GM23248 (cell line): ENCODE measurements around the gene ELOB. TPM values are rescaled to one million over a fixed set of nuclear protein-coding genes. Genes with fewer than 3 reads are reported as not detected.

Experiments used
- DNase-seq: peaks from one replicate; pipeline ENCODE4 v3.0.0-alpha.2; 2015
- H2AFZ ChIP-seq: fragments of 200-600 bp; sonication (generic); 2 replicates; pipeline ENCODE4 v1.6.1; 2016; ENCODE audit warnings: antibody characterized with exemption
- H3F3A ChIP-seq: fragments of 200-600 bp; sonication (generic); 2 replicates; pipeline ENCODE4 v1.6.1; 2016; ENCODE audit warnings: mild to moderate bottlenecking, antibody characterized with exemption, mixed run types; ENCODE audit not compliant: insufficient read depth
- H3K27ac ChIP-seq: fragments of 200-600 bp; sonication (generic); 2 replicates; pipeline ENCODE4 v1.5.1; 2016; ENCODE audit warnings: mild to moderate bottlenecking
- H3K27me3 ChIP-seq: fragments of 200-600 bp; sonication (generic); replicated peaks from 2 replicates; pipeline ENCODE4 v1.6.1; 2016; ENCODE audit warnings: mild to moderate bottlenecking; ENCODE audit not compliant: insufficient read depth
- H3K36me3 ChIP-seq: fragments of 200-600 bp; sonication (generic); 2 replicates; pipeline ENCODE4 v1.6.1; 2016; ENCODE audit warnings: low read depth, mild to moderate bottlenecking
- H3K4me1 ChIP-seq: fragments of 200-600 bp; sonication (generic); 2 replicates; pipeline ENCODE4 v1.6.1; 2016; ENCODE audit warnings: mild to moderate bottlenecking; ENCODE audit not compliant: insufficient read depth
- H3K4me2 ChIP-seq: fragments of 200-600 bp; sonication (generic); one replicate; pipeline ENCODE4 v1.6.1; 2016; ENCODE audit warnings: mild to moderate bottlenecking; ENCODE audit not compliant: unreplicated experiment
- H3K4me3 ChIP-seq: fragments of 200-600 bp; sonication (generic); 2 replicates; pipeline ENCODE4 v1.5.1; 2016; ENCODE audit warnings: mild to moderate bottlenecking
- H3K79me2 ChIP-seq: fragments of 200-600 bp; sonication (generic); 2 replicates; pipeline ENCODE4 v1.6.1; 2016; ENCODE audit warnings: mild to moderate bottlenecking; ENCODE audit not compliant: insufficient read depth
- H3K9ac ChIP-seq: fragments of 200-600 bp; sonication (generic); 2 replicates; pipeline ENCODE4 v1.6.1; 2016; ENCODE audit warnings: mild to moderate bottlenecking
- H3K9me2 ChIP-seq: fragments of 200-600 bp; sonication (generic); 2 replicates; pipeline ENCODE4 v1.6.1; 2016; ENCODE audit warnings: mixed run types, mild to moderate bottlenecking, moderate library complexity; ENCODE audit not compliant: insufficient read depth
- H3K9me3 ChIP-seq: fragments of 200-600 bp; sonication (generic); one replicate; pipeline ENCODE4 v1.6.1; 2017; ENCODE audit warnings: low read depth
- H4K20me1 ChIP-seq: fragments of 200-600 bp; sonication (generic); 2 replicates; pipeline ENCODE4 v1.6.0; 2016; ENCODE audit not compliant: insufficient read depth
- EZH2 ChIP-seq: fragments of 200-600 bp; sonication (generic); IDR thresholded peaks from 2 replicates; pipeline ENCODE4 v1.6.1; 2018; ENCODE audit warnings: antibody characterized with exemption, mild to moderate bottlenecking; ENCODE audit not compliant: insufficient read depth, poor library complexity, severe bottlenecking
- EZH2phosphoT487 ChIP-seq: fragments of 200-600 bp; sonication (generic); IDR thresholded peaks from 2 replicates; pipeline ENCODE4 v1.6.1; 2018; ENCODE audit warnings: antibody characterized with exemption, moderate library complexity, mild to moderate bottlenecking, low read depth; ENCODE audit not compliant: insufficient read depth
- WGBS, 2 experiments: methylation state at CpG; one replicate each; pipeline ENCODE4 v1.1.6; 2015 to 2017; ENCODE audit warnings: low lambda C conversion rate in 2 of 2, low coverage in 1 of 2; ENCODE audit errors: missing lambda C conversion rate in 2 of 2; 5-methylcytosine and 5-hydroxymethylcytosine counted together
- in situ Hi-C: fragments of 300-500 bp; cut with MboI; formaldehyde crosslinking; loops from 2 replicates; pipeline ENCODE4 v1.15.0; 2020
- polyA plus RNA-seq: library from polyadenylated mRNA; unstranded; fragments of >200 nt; fragmentation: Nextera tagmentation; extraction: Ambion mirVana; gene quantifications from 2 replicates; pipeline ENCODE4 v1.2.1, GENCODE V29; 2016
- total RNA-seq: library from RNA; depleted of rRNA; stranded (reverse); fragments of >200 nt; shearing (Covaris generic); gene quantifications from 2 replicates; pipeline ENCODE4 v1.2.3, GENCODE V29; 2014

ELOB gene
- total and polyA plus RNA-seq, 2 experiments from 2014 or later: 320 to 565 TPM

DNA sequence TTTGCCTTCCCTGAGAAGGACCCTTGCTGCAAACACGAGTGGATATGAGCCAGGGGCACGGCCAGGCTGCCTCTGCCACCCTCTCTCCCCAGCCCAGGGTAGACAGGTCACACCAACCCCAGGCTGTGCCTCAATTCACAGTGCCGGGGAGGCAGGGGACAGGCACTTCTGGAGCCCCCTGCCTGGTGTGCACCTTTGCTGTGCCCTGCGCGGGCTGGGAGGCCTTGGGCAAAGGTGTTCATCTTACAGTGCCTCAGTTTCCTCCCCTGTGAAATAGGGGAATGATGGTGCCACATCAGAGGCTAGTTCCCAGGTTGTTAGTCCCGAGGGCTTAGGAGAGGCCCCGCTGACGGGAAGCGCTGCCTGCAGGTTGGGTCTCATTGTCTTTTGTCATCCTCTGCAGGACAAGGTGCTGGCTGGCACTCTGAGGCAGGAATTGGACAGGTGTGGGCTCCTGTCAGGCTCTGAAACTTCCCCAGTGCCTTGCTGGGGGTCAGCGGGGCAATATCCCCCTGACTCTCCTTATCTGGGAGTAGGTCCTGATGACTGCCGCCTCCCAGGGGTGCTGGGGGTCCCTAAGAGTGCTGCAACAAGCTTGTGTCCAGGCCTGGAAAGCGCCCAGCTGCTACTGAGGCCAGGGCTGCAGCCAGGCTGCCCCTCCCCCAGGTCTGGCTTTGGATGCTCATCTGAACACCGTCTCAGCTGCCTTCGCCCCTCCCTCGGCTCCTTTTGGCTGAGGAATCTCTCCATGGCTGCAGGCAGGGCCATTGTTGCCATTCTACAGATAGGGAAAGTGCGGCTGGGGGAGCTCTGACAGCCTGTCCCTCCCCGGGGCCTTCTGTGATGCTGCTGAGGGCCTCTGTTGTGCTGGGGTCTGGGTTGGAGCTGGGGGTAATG is 43.1 kb upstream of the ELOB start:
- no peak overlapping the region for H3K9ac ChIP-seq
- H3K4me2 ChIP-seq: no peak overlapping the region
- in situ Hi-C loops: no loop called here
- H2AFZ ChIP-seq: no peak overlapping the region
- no peak for DNase-seq
- H3K79me2 ChIP-seq: no peaks in the 10 kb centered on the region
- TF ChIP-seq EZH2: no peak
- TF ChIP-seq EZH2phosphoT487: no peak
- H3K36me3 ChIP-seq: no peaks in the 10 kb centered on the region
- H3K4me3 ChIP-seq: no peak overlapping the region
- H3K4me1 ChIP-seq: no peaks in the 10 kb centered on the region
- WGBS, 2 experiments: 51 to 61% methylated on average over 16 to 17 of the region's 17 CpGs
- no peaks in the 10 kb centered on the region for H3K9me3 ChIP-seq
- H3K27ac ChIP-seq: no peak overlapping the region
- no peaks in the 10 kb centered on the region for H4K20me1 ChIP-seq
- H3F3A ChIP-seq: no peaks in the 10 kb centered on the region; the same call in 1 of the 2 replicates
- no peaks in the 10 kb centered on the region for H3K9me2 ChIP-seq
- H3K27me3 ChIP-seq: peaks cover 49% of the 10 kb centered on the region

DNA sequence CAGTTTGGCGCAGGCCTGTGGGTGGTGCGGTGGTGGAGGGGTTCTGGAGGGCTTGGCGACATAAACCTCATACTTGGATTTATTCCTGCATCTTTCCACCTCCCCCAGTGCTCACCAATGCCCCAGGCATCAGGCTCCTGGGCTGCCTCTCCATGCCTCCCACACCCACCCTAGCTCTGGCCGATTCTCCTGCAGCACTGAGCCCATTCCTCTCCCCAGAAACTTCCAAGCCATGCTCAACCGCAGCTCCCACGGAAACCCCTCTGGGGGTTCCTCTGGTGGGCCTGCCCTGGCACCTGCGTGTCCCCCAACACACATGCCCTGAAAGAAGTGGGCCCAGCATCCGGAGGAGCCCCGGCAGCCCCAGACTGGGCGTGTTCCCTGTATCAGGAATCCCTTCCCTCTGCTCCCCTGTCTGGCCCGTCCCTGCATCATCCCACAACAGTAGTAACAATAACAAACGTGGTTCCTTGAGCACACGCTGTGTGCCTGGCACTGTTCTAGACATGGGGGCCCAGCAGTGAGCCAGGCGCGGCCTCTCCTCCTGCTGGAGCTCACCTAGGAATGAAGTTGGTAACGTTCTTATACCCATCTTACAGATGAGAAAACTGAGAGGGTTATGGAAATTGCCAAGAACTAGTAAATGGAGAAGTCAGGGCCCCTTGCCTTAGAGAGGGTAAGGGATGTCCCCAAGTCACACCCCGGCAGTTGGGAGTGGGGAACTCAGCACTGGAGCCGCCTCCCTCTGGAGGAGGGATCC is 42.3 kb upstream of the ELOB start:
- Histone ChIP-seq H3K9me2 (no peaks in the 10 kb centered on the region), H2AFZ (no peak overlapping the region), H3K4me2 (no peak overlapping the region), H3K79me2 (no peaks in the 10 kb centered on the region), H3K4me1 (no peaks in the 10 kb centered on the region), H3K27me3 (peaks cover 51% of the 10 kb centered on the region), H3K4me3 (no peak overlapping the region), H4K20me1 (no peaks in the 10 kb centered on the region), H3K9ac (no peak overlapping the region), H3F3A (no peaks in the 10 kb centered on the region; the same call in 1 of the 2 replicates), H3K9me3 (no peaks in the 10 kb centered on the region), H3K36me3 (no peaks in the 10 kb centered on the region), H3K27ac (no peak overlapping the region)
- in situ Hi-C loops: no loop called here
- WGBS, 2 experiments: 65 to 67% methylated on average over 18 of the region's 18 CpGs
- no peak for TF ChIP-seq EZH2
- no peak for TF ChIP-seq EZH2phosphoT487
- DNase-seq: no peak

DNA sequence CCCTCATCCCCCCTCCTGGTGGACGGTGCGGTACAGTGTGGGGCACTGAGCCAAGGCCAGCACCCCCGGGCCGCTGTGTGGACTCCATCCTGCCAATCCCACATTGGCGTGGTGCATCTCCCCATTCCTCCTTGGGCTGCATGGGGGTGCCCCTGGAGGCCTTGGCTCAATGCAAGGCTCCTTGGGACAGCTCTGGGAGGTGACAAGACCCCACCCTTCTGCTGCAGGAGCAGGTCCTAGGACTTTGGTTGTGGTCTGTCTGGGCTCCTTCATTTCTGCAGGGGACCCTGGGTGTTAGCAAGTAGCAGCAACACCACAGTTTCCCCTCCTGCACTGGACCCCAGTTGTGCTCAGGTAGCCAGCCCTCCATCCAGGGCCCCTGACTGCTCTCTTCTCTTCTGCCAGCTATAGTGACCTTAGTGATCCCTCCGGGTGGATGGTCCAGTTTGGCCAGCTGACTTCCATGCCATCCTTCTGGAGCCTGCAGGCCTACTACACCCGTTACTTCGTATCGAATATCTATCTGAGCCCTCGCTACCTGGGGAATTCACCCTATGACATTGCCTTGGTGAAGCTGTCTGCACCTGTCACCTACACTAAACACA is 41.3 kb upstream of the ELOB start:
- no peak for DNase-seq
- H2AFZ ChIP-seq: no peak overlapping the region
- H3F3A ChIP-seq: no peaks in the 10 kb centered on the region; the same call in 1 of the 2 replicates
- WGBS, 2 experiments: 37 to 54% methylated on average over 10 of the region's 10 CpGs
- TF ChIP-seq EZH2 (no peak), EZH2phosphoT487 (no peak)
- no peaks in the 10 kb centered on the region for H3K79me2 ChIP-seq
- in situ Hi-C loops: no loop called here
- H3K4me2 ChIP-seq: no peak overlapping the region
- no peaks in the 10 kb centered on the region for H3K9me3 ChIP-seq
- H3K36me3 ChIP-seq: no peaks in the 10 kb centered on the region
- H3K9ac ChIP-seq: no peak overlapping the region
- H3K27ac ChIP-seq: no peak overlapping the region
- peaks cover 51% of the 10 kb centered on the region for H3K27me3 ChIP-seq
- H3K4me1 ChIP-seq: no peaks in the 10 kb centered on the region
- H3K4me3 ChIP-seq: no peak overlapping the region
- no peaks in the 10 kb centered on the region for H4K20me1 ChIP-seq
- H3K9me2 ChIP-seq: no peaks in the 10 kb centered on the region

DNA sequence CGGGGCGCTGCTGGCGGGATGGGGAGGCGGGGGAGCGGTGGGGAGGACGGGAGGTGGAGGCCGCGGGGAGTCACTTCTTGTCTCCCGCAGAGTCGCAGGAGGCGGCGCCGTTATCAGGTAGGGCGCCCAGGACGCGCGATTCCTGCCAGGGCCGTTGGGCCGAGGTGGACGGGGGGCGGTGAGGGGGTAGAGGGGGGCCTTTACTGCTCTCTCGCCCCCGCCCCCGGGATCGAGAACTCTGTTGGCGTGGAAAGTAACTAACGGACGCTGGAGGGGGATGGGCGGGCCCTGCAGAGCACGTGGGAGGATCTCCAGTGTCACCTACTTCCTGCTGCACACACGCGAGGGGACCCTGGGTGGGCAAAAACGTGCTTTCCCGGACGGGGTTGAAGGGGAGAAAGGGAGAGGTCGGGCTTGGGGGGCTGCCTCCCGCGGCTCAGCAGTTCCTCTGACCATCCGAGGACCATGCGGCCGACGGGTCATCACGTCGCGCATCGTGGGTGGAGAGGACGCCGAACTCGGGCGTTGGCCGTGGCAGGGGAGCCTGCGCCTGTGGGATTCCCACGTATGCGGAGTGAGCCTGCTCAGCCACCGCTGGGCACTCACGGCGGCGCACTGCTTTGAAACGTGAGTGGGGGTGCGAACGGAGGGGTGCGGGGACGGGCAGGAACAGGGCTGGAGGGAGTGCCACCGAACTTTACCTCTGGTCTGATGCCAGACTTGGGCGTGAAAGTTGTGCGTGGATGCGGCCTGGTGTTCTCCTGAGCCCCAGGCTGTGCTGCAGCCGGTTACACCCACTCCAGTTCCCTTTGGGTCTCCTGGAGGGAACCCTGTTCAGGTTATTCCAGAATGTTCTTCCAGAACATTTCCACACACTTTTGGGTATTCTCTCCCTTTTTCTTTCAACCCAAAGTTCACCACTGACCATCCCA is 40.5 kb upstream of the ELOB start:
- H3K4me1 ChIP-seq: no peaks in the 10 kb centered on the region
- H3K4me3 ChIP-seq: no peak overlapping the region
- no peaks in the 10 kb centered on the region for H3K9me3 ChIP-seq
- in situ Hi-C loops: no loop called here
- no peaks in the 10 kb centered on the region for H4K20me1 ChIP-seq
- no peak overlapping the region for H2AFZ ChIP-seq
- WGBS, 2 experiments: 71 to 86% methylated on average over 29 to 68 of the region's 68 CpGs
- no peaks in the 10 kb centered on the region for H3K36me3 ChIP-seq
- DNase-seq: no peak
- no peaks in the 10 kb centered on the region for H3F3A ChIP-seq
- H3K27ac ChIP-seq: no peak overlapping the region
- no peaks in the 10 kb centered on the region for H3K9me2 ChIP-seq
- TF ChIP-seq EZH2 (no peak), EZH2phosphoT487 (no peak)
- H3K27me3 ChIP-seq: peaks cover 46% of the 10 kb centered on the region
- no peak overlapping the region for H3K4me2 ChIP-seq
- H3K79me2 ChIP-seq: no peaks in the 10 kb centered on the region
- H3K9ac ChIP-seq: no peak overlapping the region
